Measurements from ENCODE around the gene LRRN2. TPM values are rescaled to one million over a fixed set of nuclear protein-coding genes. Genes with fewer than 3 reads are reported as not detected.
A peak's percentile ranks its signal among the peaks of the same experiment; 100 is the strongest.

LRRN2 gene
- total and polyA plus RNA-seq, 9 of the 15 experiments (the other 6 are each of a cell fraction or from before 2014, with no cell fraction given), result 0.05 TPM; not detected in 8

DNA sequence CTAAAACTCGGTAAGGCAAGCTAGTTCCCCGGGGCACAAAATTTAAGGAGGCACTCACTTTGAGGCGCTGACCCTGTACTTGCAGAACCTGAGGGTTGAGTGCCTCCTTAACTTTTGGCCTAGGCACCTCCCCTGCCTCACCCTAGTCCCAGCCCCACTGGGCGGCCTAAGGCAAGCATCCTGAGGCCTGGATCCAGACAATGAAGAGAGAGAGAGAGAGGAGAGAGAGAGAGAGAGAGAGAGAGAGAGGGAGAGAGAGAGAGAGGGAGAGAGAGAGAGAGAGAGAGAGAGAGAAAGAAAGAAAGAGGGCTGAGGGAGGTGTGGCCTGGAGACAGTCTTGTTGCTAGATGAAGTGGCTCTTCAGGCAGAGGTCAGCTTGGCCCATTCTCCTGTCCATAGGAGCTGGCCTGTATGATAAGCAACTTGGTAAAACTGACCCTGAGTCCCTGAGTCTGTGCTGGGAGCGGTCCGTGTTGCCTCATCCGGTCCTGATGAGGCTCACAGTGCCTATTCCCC lies 7.4 kb upstream of the LRRN2 start (continued):
- no peak for TF ChIP-seq CBX8 (IDR thresholded peaks at IDR 0.05; ENCODE audit: borderline replicate concordance, extremely low read depth, low read depth, low read length, poor library complexity, severe bottlenecking)
- peak; percentile 32 to 45; a peak in 2 of 4 replicates for TF ChIP-seq NRF1 (conservative IDR thresholded peaks at IDR 0.05 in 1 of 2, IDR thresholded peaks at IDR 0.05 in 1 of 2)
- TF ChIP-seq AFF1 (IDR thresholded peaks at IDR 0.05; ENCODE audit: low read depth in 1 of 2, partially characterized antibody in 2 of 2), result peak; percentile 59 to 77
- TF ChIP-seq PPARD (CRISPR knock-in tag; IDR thresholded peaks at IDR 0.05), result 0 out of 2 replicates have a peak, but pooled peaks have one; percentile 5
- TF ChIP-seq CBX3 (IDR thresholded peaks at IDR 0.05; ENCODE audit: borderline replicate concordance in 1 of 2, low read length in 2 of 2), result no peak
- TF ChIP-seq, protein P1, sequence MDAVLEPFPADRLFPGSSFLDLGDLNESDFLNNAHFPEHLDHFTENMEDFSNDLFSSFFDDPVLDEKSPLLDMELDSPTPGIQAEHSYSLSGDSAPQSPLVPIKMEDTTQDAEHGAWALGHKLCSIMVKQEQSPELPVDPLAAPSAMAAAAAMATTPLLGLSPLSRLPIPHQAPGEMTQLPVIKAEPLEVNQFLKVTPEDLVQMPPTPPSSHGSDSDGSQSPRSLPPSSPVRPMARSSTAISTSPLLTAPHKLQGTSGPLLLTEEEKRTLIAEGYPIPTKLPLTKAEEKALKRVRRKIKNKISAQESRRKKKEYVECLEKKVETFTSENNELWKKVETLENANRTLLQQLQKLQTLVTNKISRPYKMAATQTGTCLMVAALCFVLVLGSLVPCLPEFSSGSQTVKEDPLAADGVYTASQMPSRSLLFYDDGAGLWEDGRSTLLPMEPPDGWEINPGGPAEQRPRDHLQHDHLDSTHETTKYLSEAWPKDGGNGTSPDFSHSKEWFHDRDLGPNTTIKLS (IDR thresholded peaks at IDR 0.05; ENCODE audit: borderline replicate concordance, low read depth), result peak; percentile 33; the same call in 1 of the 2 replicates
- TF ChIP-seq, protein P2, sequence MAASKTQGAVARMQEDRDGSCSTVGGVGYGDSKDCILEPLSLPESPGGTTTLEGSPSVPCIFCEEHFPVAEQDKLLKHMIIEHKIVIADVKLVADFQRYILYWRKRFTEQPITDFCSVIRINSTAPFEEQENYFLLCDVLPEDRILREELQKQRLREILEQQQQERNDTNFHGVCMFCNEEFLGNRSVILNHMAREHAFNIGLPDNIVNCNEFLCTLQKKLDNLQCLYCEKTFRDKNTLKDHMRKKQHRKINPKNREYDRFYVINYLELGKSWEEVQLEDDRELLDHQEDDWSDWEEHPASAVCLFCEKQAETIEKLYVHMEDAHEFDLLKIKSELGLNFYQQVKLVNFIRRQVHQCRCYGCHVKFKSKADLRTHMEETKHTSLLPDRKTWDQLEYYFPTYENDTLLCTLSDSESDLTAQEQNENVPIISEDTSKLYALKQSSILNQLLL (CRISPR knock-in tag; IDR thresholded peaks at IDR 0.05; ENCODE audit: borderline replicate concordance), result no peak
- TF ChIP-seq, protein P3, sequence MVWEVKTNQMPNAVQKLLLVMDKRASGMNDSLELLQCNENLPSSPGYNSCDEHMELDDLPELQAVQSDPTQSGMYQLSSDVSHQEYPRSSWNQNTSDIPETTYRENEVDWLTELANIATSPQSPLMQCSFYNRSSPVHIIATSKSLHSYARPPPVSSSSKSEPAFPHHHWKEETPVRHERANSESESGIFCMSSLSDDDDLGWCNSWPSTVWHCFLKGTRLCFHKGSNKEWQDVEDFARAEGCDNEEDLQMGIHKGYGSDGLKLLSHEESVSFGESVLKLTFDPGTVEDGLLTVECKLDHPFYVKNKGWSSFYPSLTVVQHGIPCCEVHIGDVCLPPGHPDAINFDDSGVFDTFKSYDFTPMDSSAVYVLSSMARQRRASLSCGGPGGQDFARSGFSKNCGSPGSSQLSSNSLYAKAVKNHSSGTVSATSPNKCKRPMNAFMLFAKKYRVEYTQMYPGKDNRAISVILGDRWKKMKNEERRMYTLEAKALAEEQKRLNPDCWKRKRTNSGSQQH (CRISPR knock-in tag; IDR thresholded peaks at IDR 0.05), result peak; percentile 93; the same call in 1 of the 2 replicates
- TF ChIP-seq HDAC2 (IDR thresholded peaks at IDR 0.05), result peak; percentile 89
- peak; percentile 66 for TF ChIP-seq THRAP3 (IDR thresholded peaks at IDR 0.05; ENCODE audit: borderline replicate concordance)
- TF ChIP-seq ZBTB7A (IDR thresholded peaks at IDR 0.05; ENCODE audit: borderline replicate concordance, control insufficient read depth, low read depth, low read length), result no peak
- peak; percentile 56 for TF ChIP-seq TAL1 (IDR thresholded peaks at IDR 0.05)
- no peak for TF ChIP-seq KDM2B (CRISPR knock-in tag; IDR thresholded peaks at IDR 0.05)
- no peak for TF ChIP-seq NELFE (IDR thresholded peaks at IDR 0.05; ENCODE audit: insufficient read depth, insufficient read length)
- TF ChIP-seq MYC (IDR thresholded peaks at IDR 0.05; ENCODE audit: low read depth, low read length), result peak; percentile 5; the same call in 1 of the 2 replicates
- TF ChIP-seq MYC (CRISPR knock-in tag; IDR thresholded peaks at IDR 0.05; ENCODE audit: borderline replicate concordance, low read depth), result no peak
- peak; percentile 94 for TF ChIP-seq TOE1 (IDR thresholded peaks at IDR 0.05; ENCODE audit: borderline replicate concordance)
- no peak for TF ChIP-seq TOE1 (CRISPR knock-in tag; IDR thresholded peaks at IDR 0.05; ENCODE audit: borderline replicate concordance, low read depth)
- no peak for TF ChIP-seq CBX5 (IDR thresholded peaks at IDR 0.05; ENCODE audit: borderline replicate concordance, low read depth)
- no peak for TF ChIP-seq KHSRP (IDR thresholded peaks at IDR 0.05)

All from K562 (cell line).